Upper lobe of left lung (tissue), 4 donors: ENCODE measurements around the gene RAB36.

Experiments
- EP300 ChIP-seq, 4 donors: sonication (generic); formaldehyde crosslinking; IDR thresholded peaks; one replicate each; pipeline ENCODE4 v1.5.1; 2017; ENCODE audit warnings: antibody characterized with exemption in 4 of 4, control low read depth in 2 of 4
- TF ChIP-seq, protein P1 (sequence below), 6 experiments: fragments of 450-650 bp in 4 of 6; fragments of 200-600 bp in 2 of 6; sonication (generic) in 2 of 6; IDR thresholded peaks; one replicate each; pipeline ENCODE4 v1.5.1; 2016 to 2019; ENCODE audit warnings: antibody characterized with exemption in 6 of 6

DNA sequence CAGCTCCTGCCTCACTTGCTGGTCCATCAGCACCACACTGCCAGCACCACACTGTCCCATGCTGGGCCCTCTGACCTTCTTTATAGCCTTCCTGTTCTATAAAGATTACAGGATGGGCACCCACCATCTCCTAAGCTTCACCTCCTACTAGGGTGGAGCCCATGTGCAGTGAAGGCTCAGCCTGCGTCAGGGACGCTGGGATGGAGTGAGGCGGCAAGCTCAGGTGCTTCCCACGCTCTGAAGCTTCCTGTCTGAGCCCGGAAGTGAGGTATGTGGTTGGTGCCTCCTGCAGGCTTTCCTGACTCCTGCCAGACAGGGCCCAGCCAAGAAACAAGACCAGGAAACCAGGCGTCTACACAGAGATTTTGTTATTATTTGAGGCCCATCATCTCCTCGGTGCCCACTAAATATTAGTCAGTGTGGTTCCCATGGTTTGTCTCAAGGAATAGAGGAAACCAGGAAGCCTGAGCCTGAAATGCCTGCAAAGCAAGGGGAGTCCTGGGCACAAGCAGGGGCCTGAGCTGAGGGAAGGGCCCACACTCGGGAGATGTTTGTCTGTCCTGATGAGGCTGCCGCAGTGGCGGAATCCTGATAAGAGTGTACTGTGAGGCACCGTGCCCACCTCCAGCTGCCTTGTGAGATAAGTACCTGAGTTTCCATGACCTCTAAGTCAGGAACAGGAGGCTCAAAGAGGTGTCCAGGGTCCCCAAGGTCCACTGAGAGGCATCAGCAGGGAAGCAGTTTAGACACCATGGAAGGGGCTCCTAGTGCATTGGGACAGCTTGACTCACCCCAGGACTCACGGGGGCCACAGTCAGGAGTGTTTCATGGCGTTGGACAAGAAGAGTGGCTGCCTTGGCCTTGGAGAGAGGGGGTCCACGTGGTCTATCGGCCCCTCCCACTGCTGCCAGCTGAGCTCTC lies 25.5 kb upstream of the RAB36 start:
- TF ChIP-seq, protein P1, sequence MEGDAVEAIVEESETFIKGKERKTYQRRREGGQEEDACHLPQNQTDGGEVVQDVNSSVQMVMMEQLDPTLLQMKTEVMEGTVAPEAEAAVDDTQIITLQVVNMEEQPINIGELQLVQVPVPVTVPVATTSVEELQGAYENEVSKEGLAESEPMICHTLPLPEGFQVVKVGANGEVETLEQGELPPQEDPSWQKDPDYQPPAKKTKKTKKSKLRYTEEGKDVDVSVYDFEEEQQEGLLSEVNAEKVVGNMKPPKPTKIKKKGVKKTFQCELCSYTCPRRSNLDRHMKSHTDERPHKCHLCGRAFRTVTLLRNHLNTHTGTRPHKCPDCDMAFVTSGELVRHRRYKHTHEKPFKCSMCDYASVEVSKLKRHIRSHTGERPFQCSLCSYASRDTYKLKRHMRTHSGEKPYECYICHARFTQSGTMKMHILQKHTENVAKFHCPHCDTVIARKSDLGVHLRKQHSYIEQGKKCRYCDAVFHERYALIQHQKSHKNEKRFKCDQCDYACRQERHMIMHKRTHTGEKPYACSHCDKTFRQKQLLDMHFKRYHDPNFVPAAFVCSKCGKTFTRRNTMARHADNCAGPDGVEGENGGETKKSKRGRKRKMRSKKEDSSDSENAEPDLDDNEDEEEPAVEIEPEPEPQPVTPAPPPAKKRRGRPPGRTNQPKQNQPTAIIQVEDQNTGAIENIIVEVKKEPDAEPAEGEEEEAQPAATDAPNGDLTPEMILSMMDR (IDR thresholded peaks at IDR 0.05) = no peak
- no peak for TF ChIP-seq EP300 (IDR thresholded peaks at IDR 0.05)
